Ovary (tissue), 9 donors: ENCODE data around the gene TBC1D24. TPM values are rescaled to one million over a fixed set of nuclear protein-coding genes. Genes with fewer than 3 reads are reported as not detected.

Experiments used
- DNase-seq, 5 donors: peaks; one replicate each; pipeline ENCODE4 v3.0.0-alpha.2; 2019 to 2020
- H3K27ac ChIP-seq, 2 donors: fragments of 200-600 bp; one replicate each; pipeline versions ENCODE4 v1.5.1 to v1.8.0; 2019 to 2022
- H3K27me3 ChIP-seq: fragments of 200-600 bp; one replicate; pipeline ENCODE4 v1.8.0; 2022
- H3K36me3 ChIP-seq: fragments of 200-600 bp; sonication (generic); one replicate; pipeline ENCODE4 v1.5.1; 2019
- H3K4me1 ChIP-seq: one replicate; pipeline ENCODE4 v1.8.1; 2013; ENCODE audit warnings: mild to moderate bottlenecking, moderate library complexity; ENCODE audit not compliant: insufficient read depth
- H3K4me3 ChIP-seq: fragments of 200-600 bp; sonication (generic); one replicate; pipeline ENCODE4 v1.5.1; 2017
- H3K9me3 ChIP-seq, 2 donors: fragments of 200-600 bp in 1 of 2; sonication (generic) in 1 of 2; one replicate each; pipeline versions ENCODE4 v1.5.1 to v1.8.1; 2013 to 2019; ENCODE audit warnings: mild to moderate bottlenecking in 1 of 2, moderate library complexity in 1 of 2
- CTCF ChIP-seq, 3 donors: fragments of 450-650 bp in 2 of 3; fragments of 200-600 bp in 1 of 3; IDR thresholded peaks; one replicate each; pipeline versions ENCODE4 v1.5.1 to v1.8.0; 2016 to 2022; ENCODE audit warnings: antibody characterized with exemption in 3 of 3, mild to moderate bottlenecking in 1 of 3
- EP300 ChIP-seq: sonication (generic); formaldehyde crosslinking; IDR thresholded peaks from one replicate; pipeline ENCODE4 v1.6.1; 2017; ENCODE audit warnings: antibody characterized with exemption
- POLR2A ChIP-seq: fragments of 450-650 bp; IDR thresholded peaks from one replicate; pipeline ENCODE4 v1.6.1; 2017; ENCODE audit warnings: antibody characterized with exemption, mild to moderate bottlenecking, moderate library complexity
- WGBS, 3 donors: extraction: QIAGEN DNeasy Blood & Tissue Kit in 1 of 3; methylation state at CpG; one replicate each; pipeline versions ENCODE4 v1.1.5 to v1.1.7; 2013 to 2017; 5-methylcytosine and 5-hydroxymethylcytosine counted together
- intact Hi-C, 4 donors: fragments of 100-400 bp; cut with DNase I; formaldehyde crosslinking; loops; one replicate each; pipeline versions ENCODE4 v1.11.0 to v1.15.1; 2022 to 2023
- polyA plus RNA-seq, 2 donors: library from polyadenylated mRNA; stranded (reverse); fragments of 200-250 nt in 1 of 2; fragments of 350-450 nt in 1 of 2; fragmentation: Illumina TruSeq in 1 of 2; extraction: RNeasy Lipid Tissue Mini Kit (QIAGEN cat#74804) in 1 of 2; gene quantifications; one replicate each; pipeline ENCODE4 v1.2.3, GENCODE V29; 2013 to 2014
- total RNA-seq, 7 donors: library from RNA; depleted of rRNA in 2 of 7; stranded (reverse); fragments of >200 nt in 2 of 7; fragmentation: NEBNext Ultra II Directional in 3 of 7; extraction: Animal tissue kit (Norgen Biotek cat#: 25700) in 3 of 7; gene quantifications; one replicate each; pipeline versions ENCODE4 v1.1.0 to v1.2.4, GENCODE V29; 2016 to 2023
- donor health status: DM: no; HTN: no; CAD: no; lungs with moderate emphysema.
- donor health status: DM: no; HTN: no; CAD: no.
- donor health status: Bipolar disorder and iron deficiency.
- donor health status: DM: yes; HTN: yes; CAD: no.
- donor health status: DM: no; HTN: no; CAD: no.
- donor health status: DM: yes; HTN: yes; CAD: no.

Gene TBC1D24
- total and polyA plus RNA-seq, 9 donors = 1.9 to 8.1 (median 6.0) TPM

GRCh38 chr16:2428051-2428783 lies 46.7 kb upstream of the TBC1D24 start:
- peak overlapping the region; percentile 57 to 89 for H3K27ac ChIP-seq
- H3K36me3 ChIP-seq = no peaks in the 10 kb centered on the region
- peak; percentile 47 to 68 (median 62) for DNase-seq
- no peaks in the 10 kb centered on the region for H3K27me3 ChIP-seq
- 30% methylated on average over 25 to 28 of the region's 28 CpGs for WGBS, 3 donors
- no peaks in the 10 kb centered on the region for H3K9me3 ChIP-seq
- intact Hi-C loops = loop anchor here in 2 of 4 donors (2.0 to 10.0 kb wide), 2 partner anchors 77 to 87 kb away; partner anchors contain the start of gene ABCA3 (in 1 of the 2)
- TF ChIP-seq CTCF (IDR thresholded peaks at IDR 0.05) (peak in 2 of 3 donors; percentile 12 to 38), POLR2A (no peak)
- peak overlapping the region; percentile 53 for H3K4me3 ChIP-seq
- H3K4me1 ChIP-seq = peaks cover 2% of the 10 kb centered on the region

- Histone ChIP-seq H3K9me3 (no peaks in the 10 kb centered on the region), H3K4me1 (peaks cover 2% of the 10 kb centered on the region), H3K36me3 (no peaks in the 10 kb centered on the region), H3K27me3 (no peaks in the 10 kb centered on the region), H3K4me3 (peak overlapping the region; percentile 53), H3K27ac (peak overlapping the region; percentile 57 to 89)
- no peak for DNase-seq
- no peak for TF ChIP-seq EP300
- TF ChIP-seq CTCF (IDR thresholded peaks at IDR 0.05) = no peak
- no peak for TF ChIP-seq POLR2A
- 0 to 1% (median 1%) methylated on average over 18 to 24 of the region's 24 CpGs for WGBS, 3 donors
- intact Hi-C loops = loop anchor here in 2 of 4 donors (2.0 to 10.0 kb wide), 2 partner anchors 76 to 88 kb away; partner anchors contain the start of gene ABCA3 (in 1 of the 2)
Observed at GRCh38 chr16:2428784-2429033, 46.2 kb upstream of the TBC1D24 start.

GRCh38 chr16:2429034-2429770 lies 45.7 kb upstream of the TBC1D24 start, which contains the start of gene CCNF:
CCNF (plus strand) TSS chr16:2429447; CDS start chr16:2429482, 35 bp downstream.
- peak; percentile 97 to 99 (median 98) for DNase-seq
- Histone ChIP-seq H3K9me3 (no peaks in the 10 kb centered on the region), H3K27ac (peak within 1 kb of the TSS; percentile 57 to 89), H3K4me3 (peak within 1 kb of the TSS; percentile 61), H3K27me3 (no peaks in the 10 kb centered on the region), H3K4me1 (peaks cover 2% of the 10 kb centered on the region), H3K36me3 (no peaks in the 10 kb centered on the region)
- TF ChIP-seq CTCF (IDR thresholded peaks at IDR 0.05) (peak in 2 of 3 donors; percentile 16 to 29), EP300 (no peak), POLR2A (peak; percentile 86)
- intact Hi-C loops = loop anchor here in 2 of 4 donors (2.0 to 10.0 kb wide), 2 partner anchors 76 to 88 kb away; partner anchors contain the start of gene ABCA3 (in 1 of the 2)
- 0% methylated on average over 62 to 103 of the region's 103 CpGs for WGBS, 3 donors

- H3K9me3 ChIP-seq = no peaks in the 10 kb centered on the region
- TF ChIP-seq CTCF (IDR thresholded peaks at IDR 0.05) (no peak), POLR2A (no peak), EP300 (no peak)
- H3K36me3 ChIP-seq = no peaks in the 10 kb centered on the region
- H3K4me1 ChIP-seq = peaks cover 2% of the 10 kb centered on the region
- WGBS, 3 donors = 7 to 11% (median 10%) methylated on average over 40 to 46 of the region's 46 CpGs
- DNase-seq = no peak
- peak overlapping the region; percentile 26 to 70 for H3K27ac ChIP-seq
- intact Hi-C loops = loop anchor here in 3 of 4 donors (2.0 to 10.0 kb wide), 3 partner anchors 75 to 89 kb away; partner anchors contain the start of gene ABCA3 (in 2 of the 3)
- peak overlapping the region; percentile 61 for H3K4me3 ChIP-seq
- H3K27me3 ChIP-seq = no peaks in the 10 kb centered on the region
Observed at GRCh38 chr16:2429771-2430663, 44.9 kb upstream of the TBC1D24 start.
